HepG2 (cell line): ENCODE results near the gene GRIK5. TPM values are rescaled to one million over a fixed set of nuclear protein-coding genes. Genes with fewer than 3 reads are reported as not detected.

ENCODE experiments used
- ATAC-seq: fragments of 200-7000 bp; cut with Tn5 transposase; 3 replicates; pipeline ENCODE4 v1.9.1; 2020; ENCODE audit warnings: mild to moderate bottlenecking, moderate library complexity
- BruUV-seq: library from RNA; stranded (reverse); fragments of 400-500 nt; replicated peaks from 2 replicates; lab custom pipeline; 2021; lab: Mats Ljungman, UMichigan
- CTCF ChIA-PET: fragments of 300-600 bp; formaldehyde crosslinking; extraction: SDS; loops from one replicate; lab custom pipeline; 2021; ENCODE audit warnings: low total read pairs, inconsistent platforms, low intra/inter-chr PET ratio; lab: Yijun Ruan, JAX
- POLR2A ChIA-PET: fragments of 350-600 bp; sonication (Branson Sonifier 250); formaldehyde crosslinking; loops from one replicate; lab custom pipeline; 2020; ENCODE audit warnings: antibody characterized with exemption, inconsistent platforms; lab: Yijun Ruan, JAX
- DNase-seq: peaks from one replicate; pipeline ENCODE4 v3.0.0-alpha.2; 2015; ENCODE audit warnings: low spot score
- FAIRE-seq: peaks from 3 replicates; lab custom pipeline; 2011; peaks lifted over from hg19 to GRCh38; lab: Jason Lieb, UNC
- H2AFZ ChIP-seq: one replicate; pipeline ENCODE4 v1.6.1; 2011; ENCODE audit warnings: low read length, inconsistent platforms
- H3K27ac ChIP-seq: fragments of 300-600 bp; 3 replicates; pipeline ENCODE4 v1.8.0; 2011; ENCODE audit warnings: mixed run types, mild to moderate bottlenecking, mixed read lengths, low read length, inconsistent platforms; ENCODE audit not compliant: insufficient read depth; ENCODE audit errors: extremely low read length
- H3K27me3 ChIP-seq, 2 experiments: fragments of 200-600 bp in 1 of 2; 2 replicates in 1 of 2; 3 replicates in 1 of 2; pipeline versions ENCODE4 v1.6.0 to v1.8.0; 2011; ENCODE audit warnings: low read length in 2 of 2, mild to moderate bottlenecking in 2 of 2, moderate library complexity in 2 of 2, inconsistent platforms in 1 of 2; ENCODE audit not compliant: insufficient read depth in 2 of 2, control insufficient read depth in 1 of 2
- H3K36me3 ChIP-seq, 2 experiments: fragments of 200-600 bp in 1 of 2; replicated peaks in 1 of 2; 2 replicates in 1 of 2; 3 replicates in 1 of 2; pipeline versions ENCODE4 v1.5.1 to v1.8.0; 2011; ENCODE audit warnings: low read length in 2 of 2, inconsistent platforms in 1 of 2; ENCODE audit not compliant: insufficient read depth in 2 of 2, control insufficient read depth in 1 of 2
- H3K4me1 ChIP-seq: 2 replicates; pipeline ENCODE4 v1.5.1; 2012; ENCODE audit warnings: low read length, inconsistent platforms; ENCODE audit not compliant: insufficient read depth
- H3K4me2 ChIP-seq: 2 replicates; pipeline ENCODE4 v1.6.0; 2011; ENCODE audit warnings: low read depth, low read length, inconsistent platforms
- H3K4me3 ChIP-seq, 3 experiments: fragments of 200-600 bp in 1 of 3; sonication (generic), shearing (Covaris generic) in 1 of 3; replicated peaks in 1 of 3; 2 replicates each; pipeline ENCODE4 v1.5.1; 2011 to 2016; ENCODE audit warnings: low read length in 3 of 3, inconsistent platforms in 2 of 3, low read depth in 2 of 3, mild to moderate bottlenecking in 2 of 3, control low read depth in 1 of 3, mixed read lengths in 1 of 3; ENCODE audit not compliant: insufficient read depth in 1 of 3
- H3K79me2 ChIP-seq: one replicate; pipeline ENCODE4 v1.6.1; 2011; ENCODE audit warnings: low read length, inconsistent platforms; ENCODE audit not compliant: insufficient read depth
- H3K9ac ChIP-seq: 2 replicates; pipeline ENCODE4 v1.6.0; 2011; ENCODE audit warnings: mild to moderate bottlenecking, low read depth, low read length, inconsistent platforms; ENCODE audit not compliant: insufficient read depth
- H3K9me3 ChIP-seq: 2 replicates; pipeline ENCODE4 v1.5.1; 2012; ENCODE audit warnings: mild to moderate bottlenecking, low read length
- H4K20me1 ChIP-seq: 2 replicates; pipeline ENCODE4 v1.6.0; 2011; ENCODE audit warnings: inconsistent platforms, mild to moderate bottlenecking, low read length, moderate library complexity; ENCODE audit not compliant: insufficient read depth
- DR1 ChIP-seq: sonication (generic); formaldehyde crosslinking; IDR thresholded peaks from 2 replicates; pipeline ENCODE4 v1.8.0; 2021; ENCODE audit warnings: mild to moderate bottlenecking, missing genetic modification reagents, inconsistent platforms
- GLI4 ChIP-seq: sonication (generic); formaldehyde crosslinking; IDR thresholded peaks from 2 replicates; pipeline ENCODE4 v1.5.1; 2020; ENCODE audit warnings: missing genetic modification reagents, mild to moderate bottlenecking, moderate library complexity, borderline replicate concordance
- KDM3A ChIP-seq: IDR thresholded peaks from 2 replicates; pipeline ENCODE4 v1.6.1; 2018; ENCODE audit warnings: low read depth, missing compliant biosample characterization
- PAX8 ChIP-seq: sonication (generic); formaldehyde crosslinking; IDR thresholded peaks from 2 replicates; pipeline ENCODE4 v1.8.0; 2022; ENCODE audit warnings: mild to moderate bottlenecking, missing genetic modification reagents, borderline replicate concordance
- PHF20 ChIP-seq: sonication (generic); formaldehyde crosslinking; IDR thresholded peaks from 2 replicates; pipeline ENCODE4 v1.5.0; 2020; ENCODE audit warnings: mild to moderate bottlenecking, missing genetic modification reagents
- SMC3 ChIP-seq: IDR thresholded peaks from 2 replicates; pipeline ENCODE4 v1.6.1; 2011; ENCODE audit warnings: low read length, improper control_type of control experiment
- ZNF414 ChIP-seq: sonication (generic); formaldehyde crosslinking; IDR thresholded peaks from 2 replicates; pipeline ENCODE4 v1.5.0; 2020; ENCODE audit warnings: missing genetic modification reagents
- ZNF431 ChIP-seq: sonication (generic); formaldehyde crosslinking; IDR thresholded peaks from 2 replicates; pipeline ENCODE4 v1.9.0; 2022; ENCODE audit warnings: missing genetic modification reagents, low read depth, mild to moderate bottlenecking, borderline replicate concordance
- ZNF549 ChIP-seq: sonication (generic); formaldehyde crosslinking; IDR thresholded peaks from 2 replicates; pipeline ENCODE4 v1.5.0; 2020; ENCODE audit warnings: missing genetic modification reagents
- ZNF646 ChIP-seq: sonication (generic); formaldehyde crosslinking; IDR thresholded peaks from 2 replicates; pipeline ENCODE4 v1.9.0; 2021; ENCODE audit warnings: mild to moderate bottlenecking, missing genetic modification reagents
- ZNF816 ChIP-seq: sonication (generic); formaldehyde crosslinking; IDR thresholded peaks from 2 replicates; pipeline ENCODE4 v1.8.0; 2022; ENCODE audit warnings: missing genetic modification reagents, mild to moderate bottlenecking, borderline replicate concordance
- WGBS: methylation state at CpG from one replicate; pipeline ENCODE4 v1.1.6; 2017; ENCODE audit warnings: low lambda C conversion rate; 5-methylcytosine and 5-hydroxymethylcytosine counted together
- in situ Hi-C: cut with HindIII; loops from 2 replicates; pipeline ENCODE4 v1.10.0; 2017; ENCODE audit warnings: low pct_unique_long_range_greater_than_20kb; ENCODE audit not compliant: extremely low pct_ligation_motif_present
- intact Hi-C: fragments of 100-400 bp; cut with micrococcal nuclease; formaldehyde crosslinking; loops from one replicate; pipeline ENCODE4 v1.10.0; 2022; ENCODE audit not compliant: unreplicated experiment
- polyA plus RNA-seq, 8 experiments: library from polyadenylated mRNA; depleted of rRNA in 3 of 8; stranded (reverse) in 7 of 8; unstranded in 1 of 8; fragments of >200 nt; fragmentation: Illumina TruSeq in 4 of 8; extraction: Trizol in 4 of 8; gene quantifications; 2 replicates each; pipeline versions ENCODE4 v1.2.1 to v1.2.3, GENCODE V29; 2011 to 2016; ENCODE audit warnings: low read depth in 4 of 8, missing spikeins in 1 of 8, mixed read lengths in 1 of 8; ENCODE audit not compliant: insufficient read depth in 1 of 8
- total RNA-seq, 5 experiments: library from RNA; depleted of rRNA; stranded (reverse); fragments of >200 nt; fragmentation: Illumina TruSeq; extraction: Trizol; gene quantifications; 2 replicates each; pipeline ENCODE4 v1.2.3, GENCODE V29; 2016; ENCODE audit warnings: low read depth in 1 of 5
- TF ChIP-seq, protein P1 (sequence below): sonication (generic); formaldehyde crosslinking; IDR thresholded peaks from 2 replicates; pipeline ENCODE4 v1.9.0; 2022; ENCODE audit warnings: missing genetic modification reagents, mild to moderate bottlenecking, borderline replicate concordance

GRIK5 gene
- total and polyA plus RNA-seq, 2 of the 13 experiments (the other 11 are each of a cell fraction or from before 2014, with no cell fraction given) = not detected

DNA sequence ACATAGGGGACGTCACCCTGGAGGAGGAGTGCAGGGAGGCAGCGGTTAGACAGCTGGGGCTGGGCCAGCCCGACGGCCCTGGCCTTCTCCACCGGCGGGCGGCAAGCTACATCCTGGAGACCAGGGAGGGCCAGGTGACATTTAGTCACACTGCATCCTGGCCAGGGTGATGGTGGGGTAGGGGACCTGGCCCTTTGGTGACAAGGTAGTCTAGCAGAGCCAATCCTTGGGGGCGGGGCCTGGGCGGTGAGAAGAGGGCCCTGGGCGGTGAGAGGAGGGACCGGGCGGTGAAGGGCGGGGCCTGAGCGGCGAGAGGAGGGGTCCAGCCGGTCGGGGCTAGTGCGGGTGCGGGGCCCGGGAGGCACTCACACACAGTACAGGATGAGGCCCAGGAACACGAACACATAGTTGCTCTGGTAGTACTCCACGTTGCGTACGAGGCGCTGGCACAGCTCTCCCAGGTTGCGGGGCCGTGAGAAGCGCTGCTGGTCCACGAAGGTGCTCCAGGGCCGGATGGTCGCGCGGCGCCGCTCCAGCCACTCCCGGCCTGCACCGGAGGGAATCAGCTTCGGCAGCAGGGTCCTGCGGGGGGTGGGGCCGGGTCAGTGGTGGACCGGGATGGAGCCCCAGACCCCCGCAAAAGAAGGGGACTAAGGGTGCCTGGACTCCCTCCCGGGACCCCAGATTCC lies 111.5 kb downstream of the GRIK5 start:
- POLR2A ChIA-PET = interaction anchor here (0.6 to 2.7 kb wide), 9 partner anchors 71 to 519 kb away, joined by 3 to 36 read pairs (median 5); partner anchors contain the start of gene RPS19
- no peak for TF ChIP-seq PAX8 (CRISPR knock-in tag)
- TF ChIP-seq KDM3A (CRISPR knock-in tag) = 0 out of 2 replicates have a peak, but pooled peaks have one; percentile 8
- no peak for TF ChIP-seq DR1
- TF ChIP-seq, protein P1, sequence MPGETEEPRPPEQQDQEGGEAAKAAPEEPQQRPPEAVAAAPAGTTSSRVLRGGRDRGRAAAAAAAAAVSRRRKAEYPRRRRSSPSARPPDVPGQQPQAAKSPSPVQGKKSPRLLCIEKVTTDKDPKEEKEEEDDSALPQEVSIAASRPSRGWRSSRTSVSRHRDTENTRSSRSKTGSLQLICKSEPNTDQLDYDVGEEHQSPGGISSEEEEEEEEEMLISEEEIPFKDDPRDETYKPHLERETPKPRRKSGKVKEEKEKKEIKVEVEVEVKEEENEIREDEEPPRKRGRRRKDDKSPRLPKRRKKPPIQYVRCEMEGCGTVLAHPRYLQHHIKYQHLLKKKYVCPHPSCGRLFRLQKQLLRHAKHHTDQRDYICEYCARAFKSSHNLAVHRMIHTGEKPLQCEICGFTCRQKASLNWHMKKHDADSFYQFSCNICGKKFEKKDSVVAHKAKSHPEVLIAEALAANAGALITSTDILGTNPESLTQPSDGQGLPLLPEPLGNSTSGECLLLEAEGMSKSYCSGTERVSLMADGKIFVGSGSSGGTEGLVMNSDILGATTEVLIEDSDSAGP (CRISPR knock-in tag) = no peak; the same call in none of the 2 replicates
- TF ChIP-seq ZNF646 (CRISPR knock-in tag) = no peak
- no peak for TF ChIP-seq SMC3
- no peak for TF ChIP-seq ZNF414 (CRISPR knock-in tag)
- no peak for TF ChIP-seq ZNF816 (CRISPR knock-in tag)
- 0 out of 2 replicates have a peak, but pooled peaks have one; percentile 13 for TF ChIP-seq PHF20 (CRISPR knock-in tag)
- TF ChIP-seq GLI4 (CRISPR knock-in tag) = no peak
- 0 out of 2 replicates have a peak, but pooled peaks have one; percentile 37 for TF ChIP-seq ZNF431 (CRISPR knock-in tag)
- no peak for TF ChIP-seq ZNF549

More for the DNA sequence above, 111.5 kb downstream of the GRIK5 start:
- H3K79me2 ChIP-seq = no peaks in the 10 kb centered on the region
- no peaks in the 10 kb centered on the region for H3K36me3 ChIP-seq
- FAIRE-seq (no peak), DNase-seq (peak; percentile 64), ATAC-seq (peak; percentile 85)
- H3K27ac ChIP-seq = peak overlapping the region; percentile 73
- intact Hi-C loops = loop anchor here (10.0 kb wide), 1 partner anchor 164 kb away; the partner anchor contains the start of gene CEACAM3
- BruUV-seq = TSS peak; percentile 89
- H3K9ac ChIP-seq = peak overlapping the region; percentile 91
- under 1% methylated on average over 23 of the region's 43 CpGs for WGBS
- H3K4me3 ChIP-seq = peak overlapping the region; percentile 95 to 99 (median 98)
- peak overlapping the region; percentile 85 for H3K4me2 ChIP-seq
- no peaks in the 10 kb centered on the region; a peak in 1 of 5 replicates for H3K27me3 ChIP-seq
- 0 out of 2 replicates have a peak, but pooled peaks cover 3% of the 10 kb centered on the region for H4K20me1 ChIP-seq
- in situ Hi-C loops = loop anchor here (5.0 kb wide), 1 partner anchor 76 kb away; the partner anchor contains the start of gene ARHGEF1
- H3K4me1 ChIP-seq = peaks cover 32% of the 10 kb centered on the region
- CTCF ChIA-PET = interaction anchor here (1.3 kb wide), 1 partner anchor 166 kb away, joined by 5 read pairs; no protein-coding TSS in a partner anchor
- no peak overlapping the region for H2AFZ ChIP-seq
- H3K9me3 ChIP-seq = no peaks in the 10 kb centered on the region
